IMR-90 (cell line): ENCODE measurements around the gene NEK6. TPM values are rescaled to one million over a fixed set of nuclear protein-coding genes. Genes with fewer than 3 reads are reported as not detected.
A peak's percentile ranks its signal among the peaks of the same experiment; 100 is the strongest.

Experiments used
- ATAC-seq: fragments of 200-7000 bp; cut with Tn5 transposase; 2 replicates; pipeline ENCODE4 v1.9.1; 2020; ENCODE audit warnings: low read depth, mild to moderate bottlenecking, moderate library complexity
- BruUV-seq: library from RNA; stranded (reverse); fragments of 400-500 nt; replicated peaks from 2 replicates; lab custom pipeline; 2021; lab: Mats Ljungman, UMichigan
- CTCF ChIA-PET: fragments of 300-600 bp; formaldehyde crosslinking; extraction: SDS; loops from one replicate; lab custom pipeline; 2021; ENCODE audit warnings: antibody characterized with exemption; lab: Yijun Ruan, JAX
- POLR2A ChIA-PET: fragments of 300-600 bp; sonication (Branson Sonifier 250); formaldehyde crosslinking; loops from one replicate; lab custom pipeline; 2022; ENCODE audit warnings: antibody characterized with exemption; ENCODE audit not compliant: unreplicated experiment; lab: Charles Lee
- DNase-seq: peaks from one replicate; pipeline ENCODE4 v3.0.0; 2013
- H2AFZ ChIP-seq: replicated peaks from 2 replicates; pipeline ENCODE3; 2013; ENCODE audit warnings: low read length, mild to moderate bottlenecking; ENCODE audit not compliant: poor library complexity
- H2AK5ac ChIP-seq: 2 replicates; pipeline ENCODE4 v1.6.1; 2013; ENCODE audit warnings: low read depth, low read length, inconsistent platforms
- H2AK9ac ChIP-seq: replicated peaks from 2 replicates; pipeline ENCODE3; 2013; ENCODE audit warnings: mild to moderate bottlenecking, low read depth, low read length, moderate library complexity; ENCODE audit not compliant: poor library complexity
- H2BK120ac ChIP-seq: 2 replicates; pipeline ENCODE4 v1.6.1; 2013; ENCODE audit warnings: low read depth, low read length, inconsistent platforms
- H2BK15ac ChIP-seq: 3 replicates; pipeline ENCODE4 v1.6.1; 2013; ENCODE audit warnings: low read depth, low read length, inconsistent platforms
- H2BK20ac ChIP-seq: 2 replicates; pipeline ENCODE4 v1.6.1; 2013; ENCODE audit warnings: low read depth, mild to moderate bottlenecking, inconsistent platforms, low read length, moderate library complexity
- H2BK5ac ChIP-seq: 2 replicates; pipeline ENCODE4 v1.6.1; 2013; ENCODE audit warnings: mild to moderate bottlenecking, low read depth, low read length, inconsistent platforms; ENCODE audit not compliant: poor library complexity, severe bottlenecking
- H3K14ac ChIP-seq: replicated peaks from 2 replicates; pipeline ENCODE4 v1.6.1; 2013; ENCODE audit warnings: low read depth, low read length, inconsistent platforms
- H3K18ac ChIP-seq: 2 replicates; pipeline ENCODE4 v1.6.1; 2013; ENCODE audit warnings: low read depth, low read length, control low read depth
- H3K23ac ChIP-seq: 2 replicates; pipeline ENCODE4 v1.6.1; 2013; ENCODE audit warnings: low read depth, low read length, inconsistent platforms
- H3K27ac ChIP-seq: 2 replicates; pipeline ENCODE4 v1.5.1; 2013; ENCODE audit warnings: mild to moderate bottlenecking, control low read depth, low read length; ENCODE audit not compliant: insufficient read depth
- H3K27me3 ChIP-seq: 2 replicates; pipeline ENCODE4 v1.6.1; 2013; ENCODE audit warnings: low read length; ENCODE audit not compliant: control insufficient read depth, insufficient read depth
- H3K36me3 ChIP-seq: 2 replicates; pipeline ENCODE4 v1.6.1; 2013; ENCODE audit warnings: low read length, mixed read lengths; ENCODE audit not compliant: control insufficient read depth, insufficient read depth
- H3K4ac ChIP-seq: 2 replicates; pipeline ENCODE4 v1.6.1; 2013; ENCODE audit warnings: low read depth, low read length, inconsistent platforms
- H3K4me1 ChIP-seq: 2 replicates; pipeline ENCODE4 v1.6.1; 2013; ENCODE audit warnings: low read length, mixed read lengths; ENCODE audit not compliant: control insufficient read depth, insufficient read depth
- H3K4me2 ChIP-seq: 2 replicates; pipeline ENCODE4 v1.6.1; 2013; ENCODE audit warnings: low read depth, mild to moderate bottlenecking, control low read depth, low read length, moderate library complexity
- H3K4me3 ChIP-seq: 2 replicates; pipeline ENCODE4 v1.5.1; 2013; ENCODE audit warnings: low read depth, mild to moderate bottlenecking, control low read depth, low read length, moderate library complexity; ENCODE audit not compliant: insufficient read depth
- H3K56ac ChIP-seq: 2 replicates; pipeline ENCODE4 v1.6.1; 2013; ENCODE audit warnings: low read length, inconsistent platforms; ENCODE audit not compliant: insufficient read depth; ENCODE audit errors: extremely low read depth
- H3K79me1 ChIP-seq, 2 experiments: 2 replicates each; pipeline ENCODE4 v1.6.1; 2013; ENCODE audit warnings: low read length in 2 of 2, inconsistent platforms in 1 of 2, low read depth in 1 of 2
- H3K9ac ChIP-seq: 2 replicates; pipeline ENCODE4 v1.6.1; 2013; ENCODE audit warnings: low read depth, low read length, control low read depth
- H3K9me1 ChIP-seq: 2 replicates; pipeline ENCODE4 v1.6.1; 2013; ENCODE audit warnings: low read length, inconsistent platforms; ENCODE audit not compliant: insufficient read depth
- H3K9me3 ChIP-seq: 2 replicates; pipeline ENCODE4 v1.6.1; 2013; ENCODE audit warnings: low read length; ENCODE audit not compliant: control insufficient read depth, insufficient read depth
- H4K20me1 ChIP-seq: 2 replicates; pipeline ENCODE4 v1.6.1; 2013; ENCODE audit warnings: low read length, inconsistent platforms; ENCODE audit not compliant: insufficient read depth
- H4K5ac ChIP-seq: 2 replicates; pipeline ENCODE4 v1.6.1; 2013; ENCODE audit warnings: mild to moderate bottlenecking, low read depth, low read length, control low read depth
- H4K8ac ChIP-seq, 2 experiments: 2 replicates each; pipeline ENCODE4 v1.6.1; 2013; ENCODE audit warnings: low read depth in 2 of 2, low read length in 2 of 2, control low read depth in 1 of 2, inconsistent platforms in 1 of 2
- H4K91ac ChIP-seq: 2 replicates; pipeline ENCODE4 v1.6.1; 2013; ENCODE audit warnings: low read depth, low read length, inconsistent platforms; ENCODE audit not compliant: insufficient read depth
- CEBPB ChIP-seq: IDR thresholded peaks from 2 replicates; pipeline ENCODE4 v1.6.1; 2012; ENCODE audit warnings: low read depth, low read length, improper control_type of control experiment
- RAD21 ChIP-seq: IDR thresholded peaks from 2 replicates; pipeline ENCODE4 v1.6.1; 2012; ENCODE audit warnings: low read length, improper control_type of control experiment
- RCOR1 ChIP-seq: IDR thresholded peaks from 2 replicates; pipeline ENCODE4 v1.6.1; 2012; ENCODE audit warnings: mild to moderate bottlenecking, low read length, improper control_type of control experiment; ENCODE audit not compliant: insufficient replicate concordance
- WGBS, 2 experiments: methylation state at CpG; one replicate each; pipeline versions ENCODE4 v1.1.5 to v1.1.7; 2013; ENCODE audit warnings: missing lambda C conversion rate in 2 of 2; ENCODE audit not compliant: insufficient read length in 1 of 2; ENCODE audit errors: extremely low coverage in 2 of 2; 5-methylcytosine and 5-hydroxymethylcytosine counted together
- dilution Hi-C: fragments of 300-500 bp; cut with HindIII; formaldehyde crosslinking; loops from one replicate; pipeline ENCODE4 v1.14.3; 2018; ENCODE audit warnings: low sequenced_read_pairs; ENCODE audit not compliant: unreplicated experiment
- in situ Hi-C: fragments of 300-500 bp; cut with MboI; formaldehyde crosslinking; loops from 3 replicates; pipeline ENCODE4 v1.14.3; 2019; ENCODE audit warnings: low sequenced_read_pairs, inconsistent platforms, mixed read lengths
- intact Hi-C: fragments of 100-400 bp; cut with micrococcal nuclease; formaldehyde crosslinking; loops from 2 replicates; pipeline ENCODE4 v1.10.0; 2022
- polyA plus RNA-seq, 3 experiments: library from polyadenylated mRNA; depleted of rRNA; stranded (reverse); fragments of >200 nt; gene quantifications; 2 replicates each; pipeline ENCODE4 v1.2.3, GENCODE V29; 2012; ENCODE audit warnings: low replicate concordance in 1 of 3
- total RNA-seq: library from RNA; depleted of rRNA; stranded (reverse); fragments of >200 nt; gene quantifications from 2 replicates; pipeline ENCODE4 v1.2.3, GENCODE V29; 2012

The NEK6 gene
- total and polyA plus RNA-seq, 2 of the 4 experiments (the other 2 are of a cell fraction): 79.9 to 112 TPM

- peaks cover 42% of the 10 kb centered on the region for H3K9me1 ChIP-seq
- H2BK15ac ChIP-seq: no peak overlapping the region; the same call in 2 of the 3 replicates
- no peak overlapping the region for H3K18ac ChIP-seq
- no peak overlapping the region for H3K4me2 ChIP-seq
- no peaks in the 10 kb centered on the region for H3K27me3 ChIP-seq
- H3K27ac ChIP-seq: no peak overlapping the region; the same call in 1 of the 2 replicates
- 95% methylated on average over 11 of the region's 22 CpGs; no CpG with 5 or more reads in 1 of the 2 experiments for WGBS, 2 experiments
- peak overlapping the region; percentile 5; the same call in 1 of the 2 replicates for H3K14ac ChIP-seq
- dilution Hi-C loops: no loop called here
- peak overlapping the region; percentile 88; the same call in 1 of the 2 replicates for H2AK5ac ChIP-seq
- DNase-seq (no peak), ATAC-seq (no peak)
- no peak overlapping the region for H3K9ac ChIP-seq
- H3K4me3 ChIP-seq: no peak overlapping the region
- H2BK20ac ChIP-seq: no peak overlapping the region
- H2AK9ac ChIP-seq: no peak overlapping the region
- CTCF ChIA-PET: interaction anchor here (0.6 kb wide), 1 partner anchor 165 kb away, joined by 3 read pairs; no protein-coding TSS in a partner anchor
- in situ Hi-C loops: no loop called here
- no peak overlapping the region for H2BK5ac ChIP-seq
- peaks cover 70% of the 10 kb centered on the region for H3K4me1 ChIP-seq
- no peak overlapping the region for H2AFZ ChIP-seq
- H3K79me1 ChIP-seq: peaks cover 44 to 92% of the 10 kb centered on the region in 2 experiments
- H4K91ac ChIP-seq: no peak overlapping the region; the same call in 1 of the 2 replicates
- no peak for TF ChIP-seq RAD21
- no peak for TF ChIP-seq RCOR1
- TF ChIP-seq CEBPB: no peak
- peak overlapping the region; percentile 51 for H3K4ac ChIP-seq
- H3K9me3 ChIP-seq: no peaks in the 10 kb centered on the region
- BruUV-seq: no TSS peak
- peak overlapping the region; percentile 45; the same call in 1 of the 2 replicates for H2BK120ac ChIP-seq
- no peak overlapping the region for H4K5ac ChIP-seq
- peak overlapping the region in 1 of 2 experiments; percentile 54; a peak in 2 of 4 replicates for H4K8ac ChIP-seq
- H3K36me3 ChIP-seq: peaks cover 48% of the 10 kb centered on the region
- H3K23ac ChIP-seq: no peak overlapping the region
- POLR2A ChIA-PET: no interaction called here
- intact Hi-C loops: no loop called here
- no peak overlapping the region for H3K56ac ChIP-seq
- peaks cover 50% of the 10 kb centered on the region for H4K20me1 ChIP-seq
Observed at GRCh38 chr9:124290743-124291554, 33.2 kb downstream of the NEK6 start.
